Dedifferentiated amniotic fluid mesenchymal stem cell (primary cell): ENCODE data around the gene UBL7.
A peak's percentile ranks its signal among the peaks of the same experiment; 100 is the strongest.

Experiments
- DNase-seq: peaks from one replicate; pipeline ENCODE4 v3.0.0-alpha.2; 2016; ENCODE audit errors: extremely low spot score

UBL7 gene

DNA sequence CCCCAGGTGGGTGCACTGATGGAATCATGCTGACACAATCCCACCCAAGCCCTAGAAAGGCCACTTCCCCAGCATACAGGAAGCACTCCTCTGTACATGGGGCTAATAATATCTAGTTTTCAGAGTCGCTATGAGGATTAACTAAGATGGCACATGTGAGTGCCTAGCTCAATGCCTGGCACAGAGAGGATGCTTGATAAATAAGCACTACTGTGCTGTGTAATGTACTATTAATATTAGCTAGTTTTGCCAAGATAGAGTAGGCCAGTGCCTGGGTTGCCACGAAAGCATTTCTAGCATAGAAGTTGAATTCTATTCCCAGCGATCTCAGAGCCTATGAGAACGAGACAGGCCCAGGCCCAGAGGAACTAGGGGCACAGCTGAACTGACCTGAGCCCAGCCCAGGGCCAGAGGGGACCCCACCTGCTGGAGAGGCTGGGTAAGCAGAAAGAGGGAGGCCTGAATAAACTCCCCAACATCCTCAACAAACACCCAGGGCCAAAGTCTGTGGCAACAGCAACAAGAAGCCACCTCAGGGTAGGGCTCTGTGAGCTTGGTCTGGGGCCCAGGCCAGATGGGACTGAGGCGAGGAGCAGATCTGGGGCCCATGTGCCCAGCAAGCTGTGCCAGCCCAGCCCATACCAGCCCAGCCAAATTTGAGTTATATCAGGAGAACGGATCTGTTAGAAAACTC lies 19.6 kb downstream of the UBL7 start:
- DNase-seq = no peak

DNA sequence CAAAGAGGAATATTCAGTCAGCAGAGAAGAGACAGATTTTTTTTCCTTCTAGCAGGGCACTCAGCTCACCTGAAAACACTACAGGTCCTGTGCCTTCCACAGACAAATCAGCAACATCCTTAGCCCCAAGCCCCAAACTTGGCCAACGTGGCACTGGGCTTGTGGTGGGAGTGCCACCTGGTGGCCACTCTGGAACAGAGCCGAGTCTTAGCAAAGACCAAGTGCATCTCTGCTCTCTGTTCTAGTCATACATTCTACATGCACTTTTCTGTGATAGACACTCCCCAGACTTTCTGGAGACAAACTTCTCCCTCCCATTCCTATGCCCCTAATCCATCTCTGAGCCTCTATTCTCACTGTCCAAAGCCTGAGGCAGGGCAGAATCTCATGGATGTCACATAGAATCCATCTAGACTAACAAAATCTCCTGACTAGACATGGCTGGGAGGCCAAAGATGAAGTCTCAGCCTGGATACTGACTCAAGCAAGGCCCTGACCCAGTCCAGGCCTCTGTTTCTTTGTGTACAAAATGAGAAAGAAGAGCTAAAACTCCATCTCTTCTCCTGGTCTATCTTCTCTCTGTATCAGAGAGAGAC lies 22.1 kb downstream of the UBL7 start:
- peak; percentile 69 for DNase-seq

DNA sequence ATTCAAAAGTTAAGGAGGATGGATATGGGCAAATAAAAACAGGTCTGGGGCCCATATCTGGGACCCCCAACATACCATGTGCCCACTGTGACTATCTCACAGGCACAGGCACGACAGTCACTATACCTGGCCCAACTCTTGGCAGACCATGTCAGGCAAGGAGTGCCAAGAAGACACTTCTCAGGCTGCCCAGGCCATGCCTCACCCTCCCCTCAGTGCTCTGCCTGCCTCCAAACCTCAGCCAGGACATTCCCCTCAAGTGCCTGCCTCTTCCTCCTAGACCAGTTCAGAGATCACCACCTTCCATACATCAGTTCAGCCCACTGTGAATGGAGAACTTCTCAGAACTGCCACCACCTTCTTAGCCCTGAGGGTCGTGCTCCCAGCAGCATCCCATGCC lies 22.8 kb downstream of the UBL7 start:
- DNase-seq = no peak

DNA sequence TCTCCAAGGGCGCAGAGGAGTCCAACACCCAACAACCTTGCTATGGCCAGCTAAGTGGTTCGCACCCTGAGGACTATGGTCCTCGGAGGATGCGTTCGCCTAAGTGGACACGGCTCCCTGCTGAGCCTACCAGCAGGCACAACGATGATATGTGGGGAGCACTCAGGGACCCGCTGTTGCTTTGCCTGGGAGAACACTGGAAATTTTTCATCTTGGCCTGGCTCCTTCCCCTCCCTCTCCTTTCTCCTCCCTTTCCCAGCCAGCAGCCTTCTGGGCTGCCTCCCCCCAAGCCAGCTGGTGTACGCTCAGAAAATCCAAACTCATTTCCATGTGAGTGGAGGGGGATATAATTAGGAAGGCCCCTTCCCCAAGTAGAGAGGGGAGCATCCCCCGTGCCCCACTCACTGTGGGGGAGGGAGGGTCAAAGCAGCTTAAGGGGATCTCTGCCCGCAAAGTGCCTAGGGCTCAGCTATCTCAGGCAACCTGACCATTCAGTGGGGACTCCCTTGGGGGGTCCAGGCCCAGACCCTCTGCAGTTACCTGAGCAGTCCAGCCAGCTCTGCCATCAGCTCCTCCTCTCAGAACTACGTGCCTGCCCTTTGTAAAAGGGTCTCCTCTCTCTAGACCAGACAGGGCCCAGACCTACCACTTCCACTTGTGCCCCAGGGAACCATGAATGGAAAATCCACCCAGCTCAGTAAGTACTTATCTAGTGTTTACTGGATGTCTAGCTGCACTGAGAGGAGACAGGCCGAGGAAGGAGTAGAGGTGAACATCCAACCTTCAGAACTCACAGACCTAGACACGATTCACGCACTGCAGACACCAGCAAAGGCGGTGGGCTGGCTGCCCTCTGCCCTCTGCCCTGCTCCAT lies 26.5 kb downstream of the UBL7 start:
- DNase-seq = no peak

DNA sequence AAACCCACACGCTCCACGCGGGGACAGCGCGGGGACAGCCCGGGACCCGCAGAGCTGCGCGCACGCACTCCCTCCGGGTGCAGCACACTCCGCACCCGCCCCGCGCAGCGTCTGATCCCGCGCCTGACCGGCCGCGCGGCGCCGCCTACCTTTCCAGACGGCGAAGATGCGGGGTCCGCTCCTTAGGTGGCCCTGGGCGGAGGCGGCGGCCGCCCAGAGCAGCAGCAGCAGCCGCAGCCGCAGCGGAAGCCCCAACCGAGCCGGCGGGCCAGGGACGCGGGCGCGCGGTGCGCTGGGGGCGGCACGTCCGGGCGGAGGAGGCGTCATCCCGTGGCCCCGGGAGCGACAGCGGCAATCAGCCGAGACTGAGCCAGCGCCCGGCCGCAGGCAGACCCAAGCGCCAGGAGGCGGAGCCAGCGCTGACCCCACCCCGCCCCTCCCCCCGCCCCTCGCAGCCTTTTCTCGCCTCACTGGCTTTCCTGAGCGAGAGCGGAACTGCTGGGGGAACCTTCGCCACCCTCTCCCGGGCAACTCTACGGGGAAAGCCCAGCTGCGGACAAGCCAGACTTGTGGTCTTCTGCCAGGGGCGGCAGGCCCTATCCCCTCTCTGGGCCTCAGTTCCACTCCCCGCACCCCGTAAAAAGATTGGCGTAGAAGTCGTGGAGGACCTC lies 27.2 kb downstream of the UBL7 start, which contains the start of gene SEMA7A:
SEMA7A (minus strand) TSS at position 367 of the 671 bp plus-strand sequence; CDS start at position 327, 40 bp downstream.
- DNase-seq = peak; percentile 26

DNA sequence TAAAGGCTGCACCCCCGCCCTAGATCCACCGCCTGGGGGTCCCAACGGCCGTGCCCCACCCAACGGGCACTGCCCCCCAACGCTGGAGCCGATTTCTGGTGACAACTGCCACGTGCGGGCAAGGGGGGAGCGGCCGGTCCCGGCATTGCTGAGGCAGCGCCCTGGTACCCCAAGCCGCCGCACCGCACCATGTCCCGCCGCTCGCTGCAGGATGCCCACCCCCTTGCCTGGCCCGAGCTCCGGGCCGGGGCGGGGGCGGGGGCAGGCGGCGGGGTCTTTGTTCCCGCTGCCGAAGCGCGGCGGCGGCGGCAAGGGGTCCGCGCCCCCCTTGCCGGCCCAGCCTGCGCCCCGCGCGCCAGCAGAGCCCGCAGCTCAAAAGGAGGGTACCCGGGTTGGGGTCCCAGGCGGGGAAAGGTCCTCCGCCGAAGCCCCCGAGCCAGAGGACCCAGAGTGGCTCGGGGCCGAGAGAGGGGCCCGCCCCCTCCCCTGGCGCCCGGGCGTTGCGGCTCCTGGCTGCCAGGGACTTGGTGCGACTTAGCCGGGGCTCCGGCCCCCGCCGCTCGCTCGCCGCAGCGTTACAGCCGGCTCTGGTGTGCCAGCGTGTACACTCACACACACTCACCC lies 27.9 kb downstream of the UBL7 start:
- DNase-seq = no peak

DNA sequence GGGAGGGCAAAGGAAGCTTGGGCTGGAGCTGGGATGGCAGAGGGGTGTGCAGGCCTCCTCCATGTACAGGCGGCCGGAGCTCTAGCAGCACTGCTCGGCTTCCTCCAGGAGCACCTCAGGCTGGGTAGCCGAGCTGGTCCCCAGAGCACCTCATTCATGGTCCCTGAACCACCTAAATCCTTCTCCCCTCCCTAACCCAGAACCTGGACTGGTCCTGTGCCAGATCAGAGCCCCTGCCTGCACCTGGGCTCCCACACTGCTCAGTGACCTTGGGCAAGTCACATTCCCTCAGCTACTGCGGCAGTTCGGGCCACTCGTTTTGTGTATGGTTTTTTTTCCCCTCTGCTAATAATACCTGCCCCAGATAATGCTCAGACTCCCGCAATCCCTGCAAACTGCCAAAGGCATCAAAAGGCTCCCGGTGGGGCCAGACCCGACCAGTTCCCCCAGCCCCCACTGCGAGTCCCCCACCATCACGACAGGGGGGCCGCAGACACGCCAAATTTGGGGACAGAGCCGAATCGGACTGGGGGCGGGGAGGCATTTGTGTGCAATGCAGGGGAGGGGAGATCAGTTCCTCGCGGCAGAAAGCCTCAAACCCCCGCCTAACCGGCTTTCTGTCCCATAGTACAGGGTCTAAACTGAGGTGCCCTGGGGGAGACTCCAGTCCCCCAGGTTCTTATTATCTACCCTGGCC lies 28.5 kb downstream of the UBL7 start:
- no peak for DNase-seq

DNA sequence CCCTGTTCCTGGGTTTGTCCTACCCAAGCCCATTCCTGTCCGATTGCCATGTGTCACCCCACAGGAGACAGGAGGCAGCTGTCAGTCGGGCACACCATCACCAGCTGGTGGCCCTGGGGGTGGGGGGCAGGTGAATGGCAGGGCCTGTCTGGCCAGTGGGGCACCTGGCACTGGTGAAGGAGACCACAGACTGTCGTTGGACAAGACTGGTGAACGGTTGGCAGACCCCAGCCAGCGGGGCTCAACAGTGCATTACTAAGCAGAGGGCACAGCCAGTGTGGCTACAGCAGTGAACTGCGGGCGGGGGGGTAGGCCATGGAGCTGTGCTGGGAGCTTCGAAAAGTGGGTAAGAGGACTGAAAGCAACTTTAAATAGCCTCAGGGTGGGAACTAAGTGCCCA lies 29.3 kb downstream of the UBL7 start:
- no peak for DNase-seq

DNA sequence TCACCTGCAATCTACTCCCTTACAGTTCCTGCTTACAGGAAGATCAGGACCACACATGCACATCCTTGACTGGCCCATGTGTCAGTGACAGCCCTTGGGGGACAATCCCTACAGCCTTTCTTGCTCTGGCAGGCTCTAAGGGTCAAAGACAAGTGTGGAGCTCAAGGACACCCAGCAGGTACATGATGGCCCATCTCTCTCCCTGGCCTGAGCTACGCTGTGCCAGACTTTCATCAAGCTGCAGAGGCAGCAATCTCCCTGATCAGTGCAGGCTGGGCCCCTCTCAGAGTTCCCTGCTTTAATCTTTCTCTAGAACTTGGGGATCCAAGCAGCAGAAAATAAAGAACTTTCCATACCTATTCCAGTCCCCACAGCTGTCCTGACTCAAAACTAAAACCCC lies 29.8 kb downstream of the UBL7 start:
- no peak for DNase-seq

DNA sequence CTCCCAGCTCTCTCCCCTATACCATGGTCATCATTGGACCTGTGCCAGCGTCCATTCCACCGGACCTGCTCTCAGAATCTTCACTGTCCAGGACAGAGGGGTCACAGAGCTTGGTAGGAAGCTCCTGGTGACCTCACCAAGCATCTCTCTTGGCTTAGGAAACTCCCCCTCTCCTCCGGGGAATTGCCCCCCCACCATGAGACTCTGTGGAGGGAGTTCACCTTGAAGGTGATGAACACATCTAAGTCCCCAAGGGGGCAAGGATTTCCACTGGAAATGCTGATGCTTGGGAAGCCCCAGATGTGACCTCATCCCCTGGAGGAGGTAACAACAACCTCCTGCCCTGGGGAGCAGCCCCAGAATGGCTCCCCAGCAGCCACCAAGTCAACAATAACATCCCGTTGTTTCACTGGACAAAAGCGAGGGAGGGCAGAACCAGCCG lies 30.4 kb downstream of the UBL7 start:
- DNase-seq = no peak

DNA sequence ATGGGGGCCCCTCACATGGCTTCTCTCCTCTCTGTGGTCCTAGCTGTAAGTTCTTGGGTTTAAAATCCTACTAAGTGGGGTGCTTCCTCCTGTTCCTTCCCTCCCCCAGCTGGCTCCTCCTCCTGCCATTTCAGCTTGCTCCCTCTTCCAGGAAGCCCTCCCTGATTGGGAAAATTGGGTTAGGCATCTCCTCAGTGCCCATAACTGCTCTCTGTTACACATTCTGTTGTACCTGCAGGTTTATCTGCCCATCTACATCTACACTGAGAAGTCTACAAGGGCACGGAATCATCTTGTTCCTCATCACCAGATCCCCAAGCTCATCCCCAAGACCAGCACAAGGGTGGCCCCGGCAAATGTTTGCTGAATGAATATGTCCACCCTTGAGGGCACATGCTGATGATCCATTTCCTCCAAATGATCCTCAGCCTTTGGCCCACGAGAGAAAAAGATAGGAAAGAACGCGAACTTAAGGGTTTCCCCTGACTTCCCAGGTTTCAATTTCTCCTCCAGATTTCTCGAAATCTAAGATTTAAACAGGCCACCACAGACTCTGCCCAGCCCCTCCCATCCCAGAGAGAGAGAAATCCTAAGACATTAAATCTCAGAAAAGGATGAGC lies 31.1 kb downstream of the UBL7 start:
- DNase-seq = no peak

DNA sequence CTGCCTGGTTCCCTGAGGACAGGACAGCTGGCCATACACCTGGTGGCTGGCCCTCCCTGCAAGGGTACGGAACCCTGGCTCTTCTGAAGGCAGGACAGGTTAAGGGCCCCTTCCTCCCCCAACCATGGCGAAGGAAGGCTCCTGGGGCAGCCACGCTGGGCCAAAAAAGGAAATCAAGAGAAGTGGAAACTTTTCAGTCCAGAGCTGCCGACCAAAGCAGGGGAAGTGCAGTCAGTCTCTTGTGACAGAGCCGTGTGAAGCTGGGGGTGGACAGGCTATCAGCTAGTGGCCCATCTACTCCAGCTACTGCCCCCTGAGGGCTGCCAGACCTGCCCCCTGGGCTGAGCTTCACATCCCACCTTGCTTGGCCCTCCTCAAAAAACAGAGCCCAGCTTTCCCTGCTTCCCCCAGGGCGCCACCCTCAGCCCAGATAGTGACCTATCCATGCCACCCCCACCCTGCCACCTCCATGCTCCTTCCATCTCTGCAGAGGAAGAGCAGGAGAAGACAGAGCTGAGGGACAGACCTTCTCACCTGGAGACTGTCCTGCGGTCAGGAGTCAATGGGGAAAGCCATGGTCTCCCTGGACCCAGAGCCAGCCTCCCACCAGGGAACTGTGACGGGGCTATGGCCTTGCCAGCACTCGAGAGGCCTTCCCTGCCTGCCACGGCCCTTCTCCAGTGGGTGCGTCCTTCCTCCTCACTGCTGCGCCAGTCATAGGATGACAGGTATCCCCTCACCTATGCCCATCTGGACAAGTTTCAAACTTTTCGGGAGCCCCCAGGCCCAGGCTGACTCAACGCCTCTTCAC lies 31.8 kb downstream of the UBL7 start:
- DNase-seq = no peak

DNA sequence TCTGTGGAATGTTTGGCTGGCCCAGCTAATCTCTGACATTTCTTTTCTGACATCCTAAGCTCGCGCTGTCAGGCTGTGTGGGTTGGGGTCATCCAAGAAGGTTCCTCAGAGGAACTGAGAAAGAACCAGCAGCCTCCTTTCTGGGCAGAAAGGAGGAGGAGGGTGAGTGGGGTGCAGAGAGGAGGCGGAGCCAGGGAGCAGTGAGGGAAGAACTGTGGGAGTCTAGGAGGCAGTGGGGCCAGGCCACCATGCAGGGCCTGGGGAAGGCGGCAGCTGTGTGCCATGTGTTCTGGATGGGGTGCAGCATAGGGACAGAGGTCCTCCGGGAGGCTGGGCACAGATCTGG lies 32.5 kb downstream of the UBL7 start:
- no peak for DNase-seq

DNA sequence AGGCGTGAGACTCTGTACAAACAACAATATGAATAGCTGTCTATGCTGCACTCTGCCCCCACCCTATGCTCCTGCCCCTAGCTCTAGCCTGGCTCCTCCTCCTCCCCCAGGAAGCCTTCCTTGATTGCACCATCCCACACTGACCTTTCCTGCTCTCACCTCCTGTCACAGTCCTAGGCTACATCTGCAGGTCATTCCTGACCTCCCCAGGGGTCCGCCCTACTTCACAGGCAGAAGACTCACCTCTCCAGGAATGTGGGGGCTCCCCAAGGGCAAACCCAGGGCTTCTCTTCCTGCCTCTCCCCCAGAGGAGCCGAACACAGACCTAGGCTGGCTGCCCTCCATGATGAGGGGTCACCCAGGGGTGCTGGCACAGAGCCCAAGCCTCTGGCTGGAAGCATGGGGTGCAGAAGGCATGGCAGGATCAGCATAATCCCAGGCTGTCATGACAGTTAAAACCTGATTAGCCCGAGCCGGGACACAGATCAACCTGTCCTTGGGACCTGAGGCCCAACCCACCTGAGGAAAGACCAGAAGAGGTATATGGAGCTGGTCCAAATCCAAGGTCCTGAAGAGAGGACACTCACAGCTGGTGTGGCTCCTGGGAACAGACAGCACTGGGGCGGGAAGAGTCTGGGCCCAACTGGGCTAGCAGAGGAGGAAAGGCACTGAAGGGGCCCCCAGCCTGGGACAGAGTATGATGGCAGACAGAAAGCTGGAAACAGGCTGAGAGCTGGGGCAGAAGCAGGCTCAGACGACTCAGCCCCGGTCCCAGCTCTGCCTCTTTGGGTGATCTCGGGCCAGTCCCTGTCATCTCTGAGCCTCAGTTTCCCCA lies 33.1 kb downstream of the UBL7 start:
- no peak for DNase-seq

DNA sequence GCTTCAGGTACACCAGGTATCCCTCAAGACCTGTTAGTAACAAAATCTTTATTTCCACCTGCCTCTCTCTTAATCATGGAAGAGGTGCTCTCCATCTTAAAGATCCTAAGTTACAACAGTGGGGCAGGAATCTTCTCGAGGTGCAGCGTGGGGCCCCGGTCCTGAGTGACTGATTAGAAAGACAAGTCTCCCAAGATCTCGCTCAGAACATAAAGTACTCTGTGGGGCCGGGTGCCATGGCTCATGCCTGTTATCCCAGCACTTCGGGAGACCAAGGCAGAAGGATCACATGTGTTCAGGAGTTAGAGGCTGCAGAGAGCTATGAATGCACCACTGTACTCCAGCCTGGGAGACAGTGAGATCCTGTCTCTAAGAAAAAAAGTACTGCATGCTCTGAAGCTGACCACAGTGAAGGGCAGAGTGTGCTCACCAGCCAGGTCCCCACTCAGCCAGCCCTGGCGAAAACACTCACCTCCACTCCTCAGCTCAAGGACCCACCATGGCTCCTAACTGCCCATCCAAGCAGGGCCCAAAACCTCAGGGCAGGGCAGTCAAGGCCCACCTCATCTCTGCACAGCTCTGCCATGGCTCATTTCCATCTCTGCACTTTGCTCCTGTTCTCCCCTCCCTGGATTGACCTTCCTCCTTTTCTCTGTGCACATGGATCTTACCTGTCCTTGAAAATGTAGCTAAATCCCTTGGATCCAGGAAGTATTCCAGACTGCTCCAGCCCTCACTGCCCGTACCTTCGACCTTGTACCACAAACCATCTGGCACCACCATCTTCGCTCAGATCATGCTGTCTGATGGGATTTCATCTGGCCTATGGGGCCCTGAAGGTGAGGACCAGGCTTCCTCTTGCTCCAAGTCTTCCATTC lies 34.3 kb downstream of the UBL7 start:
- DNase-seq = no peak

DNA sequence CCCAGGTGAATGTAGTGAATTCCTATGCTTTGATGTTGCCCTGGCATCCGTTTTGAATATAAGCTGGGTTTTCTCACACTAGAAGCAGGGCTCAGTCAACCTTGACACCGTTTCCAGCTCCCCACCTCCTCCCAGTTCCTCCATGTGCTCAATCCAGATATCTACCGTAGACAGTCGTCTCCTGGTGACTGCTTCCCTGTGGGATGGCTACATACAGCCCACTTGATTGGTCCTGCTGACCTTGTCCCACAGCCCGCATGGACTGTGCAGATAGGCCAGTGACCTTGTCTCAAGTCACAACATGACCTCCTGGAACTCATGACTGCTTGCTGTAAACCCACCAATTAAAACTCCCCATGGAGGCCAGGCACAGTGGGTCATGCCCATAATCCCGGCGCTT lies 35.3 kb downstream of the UBL7 start:
- DNase-seq = no peak

DNA sequence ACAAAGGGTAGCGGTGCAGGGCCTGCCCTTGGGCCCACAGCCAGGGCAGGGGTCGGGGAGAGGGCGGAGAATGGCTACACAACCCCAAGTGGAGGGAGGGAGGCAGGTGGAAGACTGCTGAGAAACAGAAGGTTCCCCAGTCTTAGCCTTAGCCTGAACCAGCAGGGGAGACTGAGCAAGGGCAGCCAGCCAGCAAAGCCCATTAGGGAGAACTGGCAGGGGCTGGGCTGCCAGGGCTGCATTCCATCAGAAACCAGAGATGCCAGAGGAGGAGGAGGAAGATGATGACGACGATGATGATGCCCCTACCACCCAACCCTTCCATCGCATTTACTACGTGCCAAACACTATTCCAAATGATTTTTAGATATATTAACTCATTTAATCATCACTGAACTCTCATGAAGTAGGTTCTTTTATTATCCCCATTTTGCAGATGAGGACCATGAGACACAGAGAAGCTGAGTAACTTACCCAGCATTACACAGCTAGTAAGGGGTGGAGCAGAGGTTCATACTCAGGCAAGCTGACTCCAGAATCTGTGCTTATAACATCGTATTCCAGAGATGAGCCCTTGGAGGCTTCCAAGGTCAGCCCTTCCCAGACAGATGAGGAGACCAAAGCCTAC lies 35.9 kb downstream of the UBL7 start:
- DNase-seq = no peak
